ENCODE measurements around the gene PCNA. TPM values are rescaled to one million over a fixed set of nuclear protein-coding genes. Genes with fewer than 3 reads are reported as not detected.
A peak's percentile ranks its signal among the peaks of the same experiment; 100 is the strongest.

The PCNA gene
- 35.5 TPM for total RNA-seq

GRCh38 chr20:5119435-5120184 lies at the start of gene PCNA:
PCNA (minus strand) TSS chr20:5119958; CDS start chr20:5119798, 160 bp downstream.
- H3K9me3 ChIP-seq (ENCODE audit: control insufficient read depth in 3 of 3, low read length in 3 of 3) = no peaks in the 10 kb centered on the region
- H3K4me1 ChIP-seq (ENCODE audit: control insufficient read depth in 3 of 3, insufficient read depth in 3 of 3, low read length in 3 of 3) = peaks cover 12 to 19% (median 17%) of the 10 kb centered on the region in 3 donors

GRCh38 chr20:5168651-5169396 lies 49.1 kb upstream of the PCNA start:
- H3K27me3 ChIP-seq (ENCODE audit: control insufficient read depth in 3 of 3, insufficient read depth in 3 of 3, low read length in 3 of 3) = no peaks in the 10 kb centered on the region
- peak overlapping the region in 2 of 3 donors; percentile 5 to 41 for H3K4me3 ChIP-seq (ENCODE audit: low read length in 3 of 3)
- peak overlapping the region in 2 of 3 donors; percentile 10 to 28 for H3K9ac ChIP-seq (ENCODE audit: low read depth in 1 of 3, low read length in 3 of 3)
- peaks cover 4 to 5% (median 4%) of the 10 kb centered on the region in 3 donors for H3K36me3 ChIP-seq (ENCODE audit: control insufficient read depth in 3 of 3, insufficient read depth in 3 of 3, low read length in 3 of 3)
- no peaks in the 10 kb centered on the region for H3K9me3 ChIP-seq (ENCODE audit: control insufficient read depth in 3 of 3, low read length in 3 of 3)
- peak overlapping the region; percentile 28 for H3K27ac ChIP-seq (ENCODE audit: low read depth, low read length)
- H3K4me1 ChIP-seq (ENCODE audit: control insufficient read depth in 3 of 3, insufficient read depth in 3 of 3, low read length in 3 of 3) = peaks cover 55 to 63% (median 61%) of the 10 kb centered on the region in 3 donors

More at GRCh38 chr20:5119435-5120184, at the start of gene PCNA:
- peak within 1 kb of the TSS; percentile 73 to 91 (median 89) for H3K9ac ChIP-seq (ENCODE audit: low read depth in 1 of 3, low read length in 3 of 3)
- H3K27ac ChIP-seq (ENCODE audit: low read depth, low read length) = peak within 1 kb of the TSS; percentile 79
- peak within 1 kb of the TSS; percentile 98 to 99 (median 98) for H3K4me3 ChIP-seq (ENCODE audit: low read length in 3 of 3)
- peaks cover 12 to 22% (median 21%) of the 10 kb centered on the region in 3 donors for H3K36me3 ChIP-seq (ENCODE audit: control insufficient read depth in 3 of 3, insufficient read depth in 3 of 3, low read length in 3 of 3)
- no peaks in the 10 kb centered on the region for H3K27me3 ChIP-seq (ENCODE audit: control insufficient read depth in 3 of 3, insufficient read depth in 3 of 3, low read length in 3 of 3)

GRCh38 chr20:5164645-5165625 lies 45.2 kb upstream of the PCNA start:
- no peaks in the 10 kb centered on the region for H3K36me3 ChIP-seq (ENCODE audit: control insufficient read depth in 3 of 3, insufficient read depth in 3 of 3, low read length in 3 of 3)
- no peaks in the 10 kb centered on the region for H3K9me3 ChIP-seq (ENCODE audit: control insufficient read depth in 3 of 3, low read length in 3 of 3)
- no peak overlapping the region for H3K4me3 ChIP-seq (ENCODE audit: low read length in 3 of 3)
- no peak overlapping the region for H3K27ac ChIP-seq (ENCODE audit: low read depth, low read length)
- H3K4me1 ChIP-seq (ENCODE audit: control insufficient read depth in 3 of 3, insufficient read depth in 3 of 3, low read length in 3 of 3) = peaks cover 19 to 29% (median 28%) of the 10 kb centered on the region in 3 donors
- no peak overlapping the region for H3K9ac ChIP-seq (ENCODE audit: low read depth in 1 of 3, low read length in 3 of 3)
- H3K27me3 ChIP-seq (ENCODE audit: control insufficient read depth in 3 of 3, insufficient read depth in 3 of 3, low read length in 3 of 3) = no peaks in the 10 kb centered on the region

GRCh38 chr20:5161536-5162164 lies 41.9 kb upstream of the PCNA start:
- no peak overlapping the region for H3K4me3 ChIP-seq (ENCODE audit: low read length in 3 of 3)
- peaks cover 11 to 17% (median 12%) of the 10 kb centered on the region in 3 donors for H3K4me1 ChIP-seq (ENCODE audit: control insufficient read depth in 3 of 3, insufficient read depth in 3 of 3, low read length in 3 of 3)
- H3K27ac ChIP-seq (ENCODE audit: low read depth, low read length) = no peak overlapping the region
- no peaks in the 10 kb centered on the region for H3K36me3 ChIP-seq (ENCODE audit: control insufficient read depth in 3 of 3, insufficient read depth in 3 of 3, low read length in 3 of 3)
- H3K9me3 ChIP-seq (ENCODE audit: control insufficient read depth in 3 of 3, low read length in 3 of 3) = no peaks in the 10 kb centered on the region
- no peaks in the 10 kb centered on the region for H3K27me3 ChIP-seq (ENCODE audit: control insufficient read depth in 3 of 3, insufficient read depth in 3 of 3, low read length in 3 of 3)
- no peak overlapping the region for H3K9ac ChIP-seq (ENCODE audit: low read depth in 1 of 3, low read length in 3 of 3)

GRCh38 chr20:5160882-5161281 lies 41.1 kb upstream of the PCNA start:
- H3K36me3 ChIP-seq (ENCODE audit: control insufficient read depth in 3 of 3, insufficient read depth in 3 of 3, low read length in 3 of 3) = no peaks in the 10 kb centered on the region

GRCh38 chr20:5159928-5160327 lies 40.2 kb upstream of the PCNA start:
- Histone ChIP-seq H3K9ac (ENCODE audit: low read depth in 1 of 3, low read length in 3 of 3) (no peak overlapping the region), H3K27ac (ENCODE audit: low read depth, low read length) (no peak overlapping the region)

More at GRCh38 chr20:5160882-5161281, 41.1 kb upstream of the PCNA start:
- Histone ChIP-seq H3K27ac (ENCODE audit: low read depth, low read length) (no peak overlapping the region), H3K4me3 (ENCODE audit: low read length in 3 of 3) (no peak overlapping the region), H3K27me3 (ENCODE audit: control insufficient read depth in 3 of 3, insufficient read depth in 3 of 3, low read length in 3 of 3) (no peaks in the 10 kb centered on the region), H3K4me1 (ENCODE audit: control insufficient read depth in 3 of 3, insufficient read depth in 3 of 3, low read length in 3 of 3) (peaks cover 15 to 23% (median 16%) of the 10 kb centered on the region in 3 donors), H3K9me3 (ENCODE audit: control insufficient read depth in 3 of 3, low read length in 3 of 3) (no peaks in the 10 kb centered on the region), H3K9ac (ENCODE audit: low read depth in 1 of 3, low read length in 3 of 3) (no peak overlapping the region)

GRCh38 chr20:5156675-5157448 lies 37.1 kb upstream of the PCNA start:
- Histone ChIP-seq H3K4me3 (ENCODE audit: low read length in 3 of 3) (no peak overlapping the region), H3K36me3 (ENCODE audit: control insufficient read depth in 3 of 3, insufficient read depth in 3 of 3, low read length in 3 of 3) (no peaks in the 10 kb centered on the region), H3K9ac (ENCODE audit: low read depth in 1 of 3, low read length in 3 of 3) (no peak overlapping the region), H3K27me3 (ENCODE audit: control insufficient read depth in 3 of 3, insufficient read depth in 3 of 3, low read length in 3 of 3) (no peaks in the 10 kb centered on the region), H3K9me3 (ENCODE audit: control insufficient read depth in 3 of 3, low read length in 3 of 3) (no peaks in the 10 kb centered on the region), H3K4me1 (ENCODE audit: control insufficient read depth in 3 of 3, insufficient read depth in 3 of 3, low read length in 3 of 3) (peaks cover 17 to 41% (median 27%) of the 10 kb centered on the region in 3 donors), H3K27ac (ENCODE audit: low read depth, low read length) (no peak overlapping the region)

More at GRCh38 chr20:5159928-5160327, 40.2 kb upstream of the PCNA start:
- Histone ChIP-seq H3K4me3 (ENCODE audit: low read length in 3 of 3) (no peak overlapping the region), H3K27me3 (ENCODE audit: control insufficient read depth in 3 of 3, insufficient read depth in 3 of 3, low read length in 3 of 3) (no peaks in the 10 kb centered on the region), H3K4me1 (ENCODE audit: control insufficient read depth in 3 of 3, insufficient read depth in 3 of 3, low read length in 3 of 3) (peaks cover 17 to 30% (median 20%) of the 10 kb centered on the region in 3 donors), H3K9me3 (ENCODE audit: control insufficient read depth in 3 of 3, low read length in 3 of 3) (no peaks in the 10 kb centered on the region), H3K36me3 (ENCODE audit: control insufficient read depth in 3 of 3, insufficient read depth in 3 of 3, low read length in 3 of 3) (no peaks in the 10 kb centered on the region)

- no peaks in the 10 kb centered on the region for H3K36me3 ChIP-seq (ENCODE audit: control insufficient read depth in 3 of 3, insufficient read depth in 3 of 3, low read length in 3 of 3)
- H3K4me1 ChIP-seq (ENCODE audit: control insufficient read depth in 3 of 3, insufficient read depth in 3 of 3, low read length in 3 of 3) = peaks cover 22 to 47% (median 34%) of the 10 kb centered on the region in 3 donors
- H3K27me3 ChIP-seq (ENCODE audit: control insufficient read depth in 3 of 3, insufficient read depth in 3 of 3, low read length in 3 of 3) = no peaks in the 10 kb centered on the region
- H3K27ac ChIP-seq (ENCODE audit: low read depth, low read length) = no peak overlapping the region
- no peak overlapping the region for H3K4me3 ChIP-seq (ENCODE audit: low read length in 3 of 3)
- no peaks in the 10 kb centered on the region for H3K9me3 ChIP-seq (ENCODE audit: control insufficient read depth in 3 of 3, low read length in 3 of 3)
- H3K9ac ChIP-seq (ENCODE audit: low read depth in 1 of 3, low read length in 3 of 3) = no peak overlapping the region
Measured at GRCh38 chr20:5155404-5155803, 35.6 kb upstream of the PCNA start.

Data from skeletal muscle tissue (tissue), 4 donors.